ENCODE results near the gene VKORC1L1.

GRCh38 chr7:65912237-65912636 is 39.4 kb downstream of the VKORC1L1 start:
- TF ChIP-seq RAD21 (IDR thresholded peaks at IDR 0.05 in 1 of 2, conservative IDR thresholded peaks at IDR 0.05 in 1 of 2; ENCODE audit: low read depth in 2 of 2, low read length in 2 of 2) (no peak), MAX (IDR thresholded peaks at IDR 0.05) (no peak), CTCF (IDR thresholded peaks at IDR 0.05; ENCODE audit: control extremely low read depth in 1 of 3, insufficient read depth in 1 of 3, low read depth in 1 of 3, low read length in 3 of 3) (no peak)
